HepG2 (cell line): ENCODE results near the gene VRK2. TPM values are rescaled to one million over a fixed set of nuclear protein-coding genes. Genes with fewer than 3 reads are reported as not detected.

Source experiments
- FIP1L1 ChIP-seq: fragments of 200-400 bp; formaldehyde crosslinking; IDR thresholded peaks from 2 replicates; pipeline ENCODE4 v1.6.1; 2018; ENCODE audit warnings: low read depth, mild to moderate bottlenecking, low read length, moderate library complexity, borderline replicate concordance; ENCODE audit not compliant: insufficient read depth
- GLI4 ChIP-seq: sonication (generic); formaldehyde crosslinking; IDR thresholded peaks from 2 replicates; pipeline ENCODE4 v1.5.1; 2020; ENCODE audit warnings: missing genetic modification reagents, mild to moderate bottlenecking, moderate library complexity, borderline replicate concordance
- GRHL1 ChIP-seq: sonication (generic); formaldehyde crosslinking; conservative IDR thresholded peaks from 2 replicates; pipeline ENCODE4 v1.8.0; 2022; ENCODE audit warnings: missing genetic modification reagents
- GTF3A ChIP-seq: sonication (generic); formaldehyde crosslinking; conservative IDR thresholded peaks from 2 replicates; pipeline ENCODE4 v1.4.0; 2020; ENCODE audit warnings: mild to moderate bottlenecking, missing genetic modification reagents
- HES4 ChIP-seq: sonication (generic); formaldehyde crosslinking; IDR thresholded peaks from 2 replicates; pipeline ENCODE4 v1.9.0; 2021; ENCODE audit warnings: mild to moderate bottlenecking, missing genetic modification reagents, borderline replicate concordance
- KLF16 ChIP-seq, 2 experiments: sonication (generic) in 1 of 2; formaldehyde crosslinking in 1 of 2; IDR thresholded peaks; 2 replicates each; pipeline versions ENCODE4 v1.6.1 to v1.8.0; 2016 to 2023; ENCODE audit warnings: missing genetic modification reagents in 2 of 2, missing compliant biosample characterization in 1 of 2
- MBNL3 ChIP-seq: fragments of 250-450 bp; sonication (Bioruptor Pico); conservative IDR thresholded peaks from 2 replicates; pipeline ENCODE4 v1.8.0; 2022; ENCODE audit warnings: mild to moderate bottlenecking, inconsistent platforms
- MTA1 ChIP-seq: sonication (generic); formaldehyde crosslinking; IDR thresholded peaks from 2 replicates; pipeline ENCODE4 v1.4.0; 2020; ENCODE audit warnings: missing genetic modification reagents, mild to moderate bottlenecking, borderline replicate concordance
- MTF2 ChIP-seq: sonication (generic); formaldehyde crosslinking; IDR thresholded peaks from 2 replicates; pipeline ENCODE4 v1.5.0; 2020; ENCODE audit warnings: missing genetic modification reagents, borderline replicate concordance
- MXI1 ChIP-seq: IDR thresholded peaks from 3 replicates; pipeline ENCODE4 v1.6.1; 2012; ENCODE audit warnings: low read depth, low read length, inconsistent platforms, borderline replicate concordance
- PITX1 ChIP-seq: sonication (generic); formaldehyde crosslinking; IDR thresholded peaks from 2 replicates; pipeline ENCODE4 v1.5.1; 2020; ENCODE audit warnings: mild to moderate bottlenecking, missing genetic modification reagents
- PREB ChIP-seq: sonication (generic); formaldehyde crosslinking; IDR thresholded peaks from 2 replicates; pipeline ENCODE4 v1.4.0; 2020; ENCODE audit warnings: missing genetic modification reagents
- RFXANK ChIP-seq: IDR thresholded peaks from 2 replicates; pipeline ENCODE4 v1.6.1; 2016
- SOX6 ChIP-seq, 2 experiments: fragments of 450-650 bp in 1 of 2; sonication (generic) in 1 of 2; formaldehyde crosslinking in 1 of 2; IDR thresholded peaks; 2 replicates each; pipeline versions ENCODE4 v1.4.0 to v1.6.1; 2017 to 2020; ENCODE audit warnings: antibody characterized with exemption in 1 of 2, mild to moderate bottlenecking in 1 of 2, missing genetic modification reagents in 1 of 2
- TCF7L2 ChIP-seq: IDR thresholded peaks from 2 replicates; pipeline ENCODE4 v1.6.1; 2011; ENCODE audit warnings: mild to moderate bottlenecking, low read depth, low read length, moderate library complexity
- YEATS4 ChIP-seq: sonication (generic); formaldehyde crosslinking; IDR thresholded peaks from 2 replicates; pipeline ENCODE4 v1.4.0; 2020; ENCODE audit warnings: missing genetic modification reagents, borderline replicate concordance
- ZNF274 ChIP-seq: sonication (generic); formaldehyde crosslinking; IDR thresholded peaks from 2 replicates; pipeline ENCODE4 v1.5.1; 2020; ENCODE audit warnings: mild to moderate bottlenecking, missing genetic modification reagents
- ZNF546 ChIP-seq: sonication (generic); formaldehyde crosslinking; conservative IDR thresholded peaks from 2 replicates; pipeline ENCODE4 v1.8.1; 2023; ENCODE audit warnings: mild to moderate bottlenecking, missing genetic modification reagents
- ZNF614 ChIP-seq: IDR thresholded peaks from 2 replicates; pipeline ENCODE4 v1.6.1; 2018; ENCODE audit warnings: missing biosample characterization, missing genetic modification reagents, inconsistent platforms, borderline replicate concordance
- ZNF687 ChIP-seq: sonication (generic); formaldehyde crosslinking; IDR thresholded peaks from 2 replicates; pipeline ENCODE4 v1.5.1; 2020; ENCODE audit warnings: mild to moderate bottlenecking, missing genetic modification reagents, moderate library complexity
- ZNF691 ChIP-seq: sonication (generic); formaldehyde crosslinking; IDR thresholded peaks from 2 replicates; pipeline ENCODE4 v1.4.0; 2020; ENCODE audit warnings: missing genetic modification reagents, low read depth, mild to moderate bottlenecking, borderline replicate concordance
- polyA plus RNA-seq, 8 experiments: library from polyadenylated mRNA; depleted of rRNA in 3 of 8; stranded (reverse) in 7 of 8; unstranded in 1 of 8; fragments of >200 nt; fragmentation: Illumina TruSeq in 4 of 8; extraction: Trizol in 4 of 8; gene quantifications; 2 replicates each; pipeline versions ENCODE4 v1.2.1 to v1.2.3, GENCODE V29; 2011 to 2016; ENCODE audit warnings: low read depth in 4 of 8, missing spikeins in 1 of 8, mixed read lengths in 1 of 8; ENCODE audit not compliant: insufficient read depth in 1 of 8
- total RNA-seq, 5 experiments: library from RNA; depleted of rRNA; stranded (reverse); fragments of >200 nt; fragmentation: Illumina TruSeq; extraction: Trizol; gene quantifications; 2 replicates each; pipeline ENCODE4 v1.2.3, GENCODE V29; 2016; ENCODE audit warnings: low read depth in 1 of 5

Gene VRK2
- total and polyA plus RNA-seq, 2 of the 13 experiments (the other 11 are each of a cell fraction or from before 2014, with no cell fraction given), result 13.3 to 29.1 TPM

GRCh38 chr2:58046585-58047372, at the start of gene VRK2 (continued):
- TF ChIP-seq FIP1L1, result no peak
- TF ChIP-seq MTA1 (CRISPR knock-in tag), result peak; percentile 92
- peak; percentile 95; the same call in 1 of the 2 replicates for TF ChIP-seq GLI4 (CRISPR knock-in tag)
- TF ChIP-seq SOX6 (IDR thresholded peaks at IDR 0.05), result no peak
- peak; percentile 80 for TF ChIP-seq SOX6 (CRISPR knock-in tag; IDR thresholded peaks at IDR 0.05)
- peak; percentile 86 for TF ChIP-seq PITX1 (CRISPR knock-in tag)
- 0 out of 2 replicates have a peak, but pooled peaks have one; percentile 84 for TF ChIP-seq GTF3A (CRISPR knock-in tag)
- TF ChIP-seq TCF7L2, result no peak
- peak; percentile 100 for TF ChIP-seq ZNF687 (CRISPR knock-in tag)
- TF ChIP-seq PREB (CRISPR knock-in tag), result no peak
- TF ChIP-seq ZNF274, result peak; percentile 93
- peak; percentile 94 for TF ChIP-seq ZNF691 (CRISPR knock-in tag)
- TF ChIP-seq YEATS4 (CRISPR knock-in tag), result peak; percentile 85
- TF ChIP-seq ZNF614 (CRISPR knock-in tag), result peak; percentile 8; the same call in 1 of the 2 replicates
- TF ChIP-seq HES4 (CRISPR knock-in tag), result peak; percentile 84
- TF ChIP-seq GRHL1 (CRISPR knock-in tag), result no peak; the same call in 1 of the 2 replicates
- TF ChIP-seq MBNL3 (CRISPR knock-in tag), result no peak
- peak; percentile 45; the same call in 1 of the 2 replicates for TF ChIP-seq RFXANK (CRISPR knock-in tag)
- TF ChIP-seq ZNF546 (CRISPR knock-in tag), result peak; percentile 91
- TF ChIP-seq KLF16 (CRISPR knock-in tag; IDR thresholded peaks at IDR 0.05), result peak; percentile 78; a peak in 3 of 4 replicates
- TF ChIP-seq MXI1, result peak; percentile 20; the same call in 1 of the 3 replicates
- peak; percentile 97 for TF ChIP-seq MTF2 (CRISPR knock-in tag)
